HepG2 (cell line): ENCODE data around the gene ADGRL3. TPM values are rescaled to one million over a fixed set of nuclear protein-coding genes. Genes with fewer than 3 reads are reported as not detected.

Experiments used
- ATAC-seq: fragments of 200-7000 bp; cut with Tn5 transposase; 3 replicates; pipeline ENCODE4 v1.9.1; 2020; ENCODE audit warnings: mild to moderate bottlenecking, moderate library complexity
- BruUV-seq: library from RNA; stranded (reverse); fragments of 400-500 nt; replicated peaks from 2 replicates; lab custom pipeline; 2021; lab: Mats Ljungman, UMichigan
- CTCF ChIA-PET: fragments of 300-600 bp; formaldehyde crosslinking; extraction: SDS; loops from one replicate; lab custom pipeline; 2021; ENCODE audit warnings: low total read pairs, inconsistent platforms, low intra/inter-chr PET ratio; lab: Yijun Ruan, JAX
- POLR2A ChIA-PET: fragments of 350-600 bp; sonication (Branson Sonifier 250); formaldehyde crosslinking; loops from one replicate; lab custom pipeline; 2020; ENCODE audit warnings: antibody characterized with exemption, inconsistent platforms; lab: Yijun Ruan, JAX
- DNase-seq: peaks from one replicate; pipeline ENCODE4 v3.0.0-alpha.2; 2015; ENCODE audit warnings: low spot score
- FAIRE-seq: peaks from 3 replicates; lab custom pipeline; 2011; peaks lifted over from hg19 to GRCh38; lab: Jason Lieb, UNC
- H2AFZ ChIP-seq: one replicate; pipeline ENCODE4 v1.6.1; 2011; ENCODE audit warnings: low read length, inconsistent platforms
- H3K27ac ChIP-seq: fragments of 300-600 bp; 3 replicates; pipeline ENCODE4 v1.8.0; 2011; ENCODE audit warnings: mixed run types, mild to moderate bottlenecking, mixed read lengths, low read length, inconsistent platforms; ENCODE audit not compliant: insufficient read depth; ENCODE audit errors: extremely low read length
- H3K27me3 ChIP-seq, 2 experiments: fragments of 200-600 bp in 1 of 2; 2 replicates in 1 of 2; 3 replicates in 1 of 2; pipeline versions ENCODE4 v1.6.0 to v1.8.0; 2011; ENCODE audit warnings: low read length in 2 of 2, mild to moderate bottlenecking in 2 of 2, moderate library complexity in 2 of 2, inconsistent platforms in 1 of 2; ENCODE audit not compliant: insufficient read depth in 2 of 2, control insufficient read depth in 1 of 2
- H3K36me3 ChIP-seq, 2 experiments: fragments of 200-600 bp in 1 of 2; replicated peaks in 1 of 2; 2 replicates in 1 of 2; 3 replicates in 1 of 2; pipeline versions ENCODE4 v1.5.1 to v1.8.0; 2011; ENCODE audit warnings: low read length in 2 of 2, inconsistent platforms in 1 of 2; ENCODE audit not compliant: insufficient read depth in 2 of 2, control insufficient read depth in 1 of 2
- H3K4me1 ChIP-seq: 2 replicates; pipeline ENCODE4 v1.5.1; 2012; ENCODE audit warnings: low read length, inconsistent platforms; ENCODE audit not compliant: insufficient read depth
- H3K4me2 ChIP-seq: 2 replicates; pipeline ENCODE4 v1.6.0; 2011; ENCODE audit warnings: low read depth, low read length, inconsistent platforms
- H3K4me3 ChIP-seq, 3 experiments: fragments of 200-600 bp in 1 of 3; sonication (generic), shearing (Covaris generic) in 1 of 3; replicated peaks in 1 of 3; 2 replicates each; pipeline ENCODE4 v1.5.1; 2011 to 2016; ENCODE audit warnings: low read length in 3 of 3, inconsistent platforms in 2 of 3, low read depth in 2 of 3, mild to moderate bottlenecking in 2 of 3, control low read depth in 1 of 3, mixed read lengths in 1 of 3; ENCODE audit not compliant: insufficient read depth in 1 of 3
- H3K79me2 ChIP-seq: one replicate; pipeline ENCODE4 v1.6.1; 2011; ENCODE audit warnings: low read length, inconsistent platforms; ENCODE audit not compliant: insufficient read depth
- H3K9ac ChIP-seq: 2 replicates; pipeline ENCODE4 v1.6.0; 2011; ENCODE audit warnings: mild to moderate bottlenecking, low read depth, low read length, inconsistent platforms; ENCODE audit not compliant: insufficient read depth
- H3K9me3 ChIP-seq: 2 replicates; pipeline ENCODE4 v1.5.1; 2012; ENCODE audit warnings: mild to moderate bottlenecking, low read length
- H4K20me1 ChIP-seq: 2 replicates; pipeline ENCODE4 v1.6.0; 2011; ENCODE audit warnings: inconsistent platforms, mild to moderate bottlenecking, low read length, moderate library complexity; ENCODE audit not compliant: insufficient read depth
- BORCS8-MEF2B ChIP-seq: sonication (generic); formaldehyde crosslinking; IDR thresholded peaks from 2 replicates; pipeline ENCODE4 v1.8.0; 2022; ENCODE audit warnings: mild to moderate bottlenecking, missing genetic modification reagents
- CREM ChIP-seq, 2 experiments: sonication (generic) in 1 of 2; formaldehyde crosslinking in 1 of 2; IDR thresholded peaks; 2 replicates each; pipeline versions ENCODE4 v1.4.0 to v1.6.1; 2016 to 2020; ENCODE audit warnings: antibody characterized with exemption in 1 of 2, mild to moderate bottlenecking in 1 of 2, missing genetic modification reagents in 1 of 2
- DMTF1 ChIP-seq: sonication (generic); formaldehyde crosslinking; IDR thresholded peaks from 2 replicates; pipeline ENCODE4 v1.4.0; 2020; ENCODE audit warnings: mild to moderate bottlenecking, missing genetic modification reagents
- FUBP1 ChIP-seq: sonication (generic); formaldehyde crosslinking; IDR thresholded peaks from 2 replicates; pipeline ENCODE4 v1.5.1; 2020; ENCODE audit warnings: missing genetic modification reagents, mild to moderate bottlenecking, borderline replicate concordance
- KAT2B ChIP-seq: fragments of 150-350 bp; IDR thresholded peaks from 2 replicates; pipeline ENCODE4 v1.6.1; 2014; ENCODE audit warnings: low read depth, low read length, borderline replicate concordance
- SMYD3 ChIP-seq: sonication (generic); formaldehyde crosslinking; IDR thresholded peaks from 2 replicates; pipeline ENCODE4 v1.8.1; 2023; ENCODE audit warnings: mild to moderate bottlenecking, missing genetic modification reagents
- TCF12 ChIP-seq, 2 experiments: fragments of 450-650 bp in 1 of 2; sonication (generic) in 1 of 2; formaldehyde crosslinking in 1 of 2; IDR thresholded peaks; 2 replicates each; pipeline versions ENCODE4 v1.6.1 to v1.8.0; 2017 to 2022; ENCODE audit warnings: antibody characterized with exemption in 1 of 2, mild to moderate bottlenecking in 1 of 2, missing genetic modification reagents in 1 of 2, moderate library complexity in 1 of 2
- ZBTB34 ChIP-seq: sonication (generic); formaldehyde crosslinking; IDR thresholded peaks from 2 replicates; pipeline ENCODE4 v1.8.0; 2022; ENCODE audit warnings: mild to moderate bottlenecking, missing genetic modification reagents
- ZNF264 ChIP-seq: sonication (generic); formaldehyde crosslinking; IDR thresholded peaks from 2 replicates; pipeline ENCODE4 v1.4.0; 2020; ENCODE audit warnings: missing genetic modification reagents
- ZNF275 ChIP-seq: sonication (generic); formaldehyde crosslinking; IDR thresholded peaks from 2 replicates; pipeline ENCODE4 v1.8.0; 2022; ENCODE audit warnings: missing genetic modification reagents, mild to moderate bottlenecking, inconsistent platforms, borderline replicate concordance
- ZNF512B ChIP-seq: sonication (generic); formaldehyde crosslinking; IDR thresholded peaks from 2 replicates; pipeline ENCODE4 v1.5.1; 2020; ENCODE audit warnings: missing genetic modification reagents, mild to moderate bottlenecking, borderline replicate concordance
- WGBS: methylation state at CpG from one replicate; pipeline ENCODE4 v1.1.6; 2017; ENCODE audit warnings: low lambda C conversion rate; 5-methylcytosine and 5-hydroxymethylcytosine counted together
- in situ Hi-C: cut with HindIII; loops from 2 replicates; pipeline ENCODE4 v1.10.0; 2017; ENCODE audit warnings: low pct_unique_long_range_greater_than_20kb; ENCODE audit not compliant: extremely low pct_ligation_motif_present
- intact Hi-C: fragments of 100-400 bp; cut with micrococcal nuclease; formaldehyde crosslinking; loops from one replicate; pipeline ENCODE4 v1.10.0; 2022; ENCODE audit not compliant: unreplicated experiment
- polyA plus RNA-seq, 8 experiments: library from polyadenylated mRNA; depleted of rRNA in 3 of 8; stranded (reverse) in 7 of 8; unstranded in 1 of 8; fragments of >200 nt; fragmentation: Illumina TruSeq in 4 of 8; extraction: Trizol in 4 of 8; gene quantifications; 2 replicates each; pipeline versions ENCODE4 v1.2.1 to v1.2.3, GENCODE V29; 2011 to 2016; ENCODE audit warnings: low read depth in 4 of 8, missing spikeins in 1 of 8, mixed read lengths in 1 of 8; ENCODE audit not compliant: insufficient read depth in 1 of 8
- total RNA-seq, 5 experiments: library from RNA; depleted of rRNA; stranded (reverse); fragments of >200 nt; fragmentation: Illumina TruSeq; extraction: Trizol; gene quantifications; 2 replicates each; pipeline ENCODE4 v1.2.3, GENCODE V29; 2016; ENCODE audit warnings: low read depth in 1 of 5

Gene ADGRL3
- total and polyA plus RNA-seq, 2 of the 13 experiments (the other 11 are each of a cell fraction or from before 2014, with no cell fraction given): 0.04 to 0.05 TPM

- no peak for TF ChIP-seq ZBTB34 (CRISPR knock-in tag)
- TF ChIP-seq DMTF1 (CRISPR knock-in tag): no peak
Observed at GRCh38 chr4:61201561-61201960, 1.4 kb downstream of the ADGRL3 start (continued).

GRCh38 chr4:61201961-61202637 is 2.0 kb downstream of the ADGRL3 start:
- Histone ChIP-seq H3K4me3 (no peak overlapping the region), H4K20me1 (no peaks in the 10 kb centered on the region), H3K27ac (no peak overlapping the region), H3K9me3 (no peaks in the 10 kb centered on the region), H3K4me2 (no peak overlapping the region), H3K9ac (no peak overlapping the region), H3K36me3 (no peaks in the 10 kb centered on the region), H3K4me1 (no peaks in the 10 kb centered on the region), H3K79me2 (no peaks in the 10 kb centered on the region), H2AFZ (no peak overlapping the region), H3K27me3 (peaks cover 8 to 36% of the 10 kb centered on the region in 2 experiments; a peak in 4 of 5 replicates)
- no peak for TF ChIP-seq FUBP1 (CRISPR knock-in tag)
- no peak for TF ChIP-seq KAT2B
- no peak for TF ChIP-seq BORCS8-MEF2B (CRISPR knock-in tag)
- no peak for TF ChIP-seq ZNF264 (CRISPR knock-in tag)
- TF ChIP-seq ZNF275: no peak
- TF ChIP-seq TCF12 (IDR thresholded peaks at IDR 0.05): no peak
- TF ChIP-seq TCF12 (CRISPR knock-in tag; IDR thresholded peaks at IDR 0.05): no peak
- TF ChIP-seq SMYD3 (CRISPR knock-in tag): no peak
- TF ChIP-seq ZNF512B (CRISPR knock-in tag): no peak
- no peak for TF ChIP-seq CREM (IDR thresholded peaks at IDR 0.05)
- TF ChIP-seq CREM (CRISPR knock-in tag; IDR thresholded peaks at IDR 0.05): no peak
- BruUV-seq: no TSS peak
- ChIA-PET POLR2A (no interaction called here), CTCF (no interaction called here)
- in situ Hi-C loops: no loop called here
- DNase-seq (no peak), FAIRE-seq (no peak), ATAC-seq (no peak)
- 25% methylated on average over 17 of the region's 51 CpGs for WGBS
- intact Hi-C loops: no loop called here
